ENCODE data around the gene LTBP2.

The LTBP2 gene

GRCh38 chr14:74495356-74495755 is 116.7 kb downstream of the LTBP2 start:
- Mint-ChIP-seq H3K27ac (peak overlapping the region; percentile 91), H3K9me3 (no peaks in the 10 kb centered on the region), H3K4me3 (no peak overlapping the region)

GRCh38 chr14:74493343-74494261 is 118.4 kb downstream of the LTBP2 start, which contains the start of gene ISCA2:
TSS of gene ISCA2 (plus strand) at chr14:74493765. CDS start at chr14:74493775, 10 bp downstream.
- DNase-seq, result peak; percentile 100
- Mint-ChIP-seq H3K27me3 (no peaks in the 10 kb centered on the region), H3K36me3 (ENCODE audit: low read depth) (peaks cover 29% of the 10 kb centered on the region), H3K27ac (peak within 1 kb of the TSS; percentile 91), H3K9me3 (no peaks in the 10 kb centered on the region), H3K4me3 (no peak within 1 kb of the TSS), H3K4me1 (ENCODE audit: low read depth) (peaks cover 36% of the 10 kb centered on the region)

More at GRCh38 chr14:74495356-74495755, 116.7 kb downstream of the LTBP2 start:
- peaks cover 26% of the 10 kb centered on the region for H3K4me1 Mint-ChIP-seq (ENCODE audit: low read depth)
- peaks cover 29% of the 10 kb centered on the region for H3K36me3 Mint-ChIP-seq (ENCODE audit: low read depth)
- no peak for DNase-seq
- no peaks in the 10 kb centered on the region for H3K27me3 Mint-ChIP-seq

GRCh38 chr14:74492776-74493342 is 119.2 kb downstream of the LTBP2 start, which contains the start of gene NPC2:
TSS of gene NPC2 (minus strand) at chr14:74493305. CDS start at chr14:74493274, 31 bp downstream.
- peaks cover 27% of the 10 kb centered on the region for H3K36me3 Mint-ChIP-seq (ENCODE audit: low read depth)
- no peak within 1 kb of the TSS for H3K4me3 Mint-ChIP-seq
- H3K27ac Mint-ChIP-seq, result peak within 1 kb of the TSS; percentile 91
- peaks cover 37% of the 10 kb centered on the region for H3K4me1 Mint-ChIP-seq (ENCODE audit: low read depth)
- no peaks in the 10 kb centered on the region for H3K27me3 Mint-ChIP-seq
- DNase-seq, result no peak
- no peaks in the 10 kb centered on the region for H3K9me3 Mint-ChIP-seq

- no peak overlapping the region for H3K27ac Mint-ChIP-seq
- peaks cover 37% of the 10 kb centered on the region for H3K4me1 Mint-ChIP-seq (ENCODE audit: low read depth)
- H3K27me3 Mint-ChIP-seq, result no peaks in the 10 kb centered on the region
- DNase-seq, result no peak
- no peaks in the 10 kb centered on the region for H3K9me3 Mint-ChIP-seq
- peaks cover 25% of the 10 kb centered on the region for H3K36me3 Mint-ChIP-seq (ENCODE audit: low read depth)
- H3K4me3 Mint-ChIP-seq, result no peak overlapping the region
Observed at GRCh38 chr14:74491956-74492775, 119.9 kb downstream of the LTBP2 start.

GRCh38 chr14:74490486-74490885 is 121.6 kb downstream of the LTBP2 start:
- no peaks in the 10 kb centered on the region for H3K27me3 Mint-ChIP-seq
- H3K27ac Mint-ChIP-seq, result no peak overlapping the region
- peaks cover 16% of the 10 kb centered on the region for H3K36me3 Mint-ChIP-seq (ENCODE audit: low read depth)
- peaks cover 33% of the 10 kb centered on the region for H3K4me1 Mint-ChIP-seq (ENCODE audit: low read depth)
- H3K9me3 Mint-ChIP-seq, result no peaks in the 10 kb centered on the region
- no peak overlapping the region for H3K4me3 Mint-ChIP-seq
- no peak for DNase-seq

- no peak overlapping the region for H3K27ac Mint-ChIP-seq
- H3K4me3 Mint-ChIP-seq, result no peak overlapping the region
- no peaks in the 10 kb centered on the region for H3K9me3 Mint-ChIP-seq
- H3K4me1 Mint-ChIP-seq (ENCODE audit: low read depth), result peaks cover 17% of the 10 kb centered on the region
- H3K27me3 Mint-ChIP-seq, result no peaks in the 10 kb centered on the region
- peaks cover 14% of the 10 kb centered on the region for H3K36me3 Mint-ChIP-seq (ENCODE audit: low read depth)
- no peak for DNase-seq
Observed at GRCh38 chr14:74488786-74489397, 123.1 kb downstream of the LTBP2 start.

- peaks cover 15% of the 10 kb centered on the region for H3K4me1 Mint-ChIP-seq (ENCODE audit: low read depth)
- no peak overlapping the region for H3K4me3 Mint-ChIP-seq
- H3K27me3 Mint-ChIP-seq, result no peaks in the 10 kb centered on the region
Observed at GRCh38 chr14:74486164-74486563, 125.9 kb downstream of the LTBP2 start.

GRCh38 chr14:74483321-74483720 is 128.7 kb downstream of the LTBP2 start:
- no peaks in the 10 kb centered on the region for H3K9me3 Mint-ChIP-seq
- no peaks in the 10 kb centered on the region for H3K27me3 Mint-ChIP-seq
- no peak overlapping the region for H3K4me3 Mint-ChIP-seq
- H3K36me3 Mint-ChIP-seq (ENCODE audit: low read depth), result peaks cover 47% of the 10 kb centered on the region
- DNase-seq, result no peak
- no peaks in the 10 kb centered on the region for H3K4me1 Mint-ChIP-seq (ENCODE audit: low read depth)
- no peak overlapping the region for H3K27ac Mint-ChIP-seq

More at GRCh38 chr14:74486164-74486563, 125.9 kb downstream of the LTBP2 start:
- DNase-seq, result no peak
- Mint-ChIP-seq H3K27ac (no peak overlapping the region), H3K9me3 (no peaks in the 10 kb centered on the region), H3K36me3 (ENCODE audit: low read depth) (peaks cover 28% of the 10 kb centered on the region)

GRCh38 chr14:74482571-74482970 is 129.5 kb downstream of the LTBP2 start:
- H3K27ac Mint-ChIP-seq, result no peak overlapping the region
- H3K4me1 Mint-ChIP-seq (ENCODE audit: low read depth), result no peaks in the 10 kb centered on the region
- DNase-seq, result no peak
- H3K36me3 Mint-ChIP-seq (ENCODE audit: low read depth), result peaks cover 50% of the 10 kb centered on the region
- no peak overlapping the region for H3K4me3 Mint-ChIP-seq
- H3K9me3 Mint-ChIP-seq, result no peaks in the 10 kb centered on the region
- no peaks in the 10 kb centered on the region for H3K27me3 Mint-ChIP-seq

GRCh38 chr14:74480046-74480445 is 132.0 kb downstream of the LTBP2 start:
- DNase-seq, result no peak
- H3K4me3 Mint-ChIP-seq, result no peak overlapping the region
- no peaks in the 10 kb centered on the region for H3K9me3 Mint-ChIP-seq
- no peaks in the 10 kb centered on the region for H3K27me3 Mint-ChIP-seq
- no peak overlapping the region for H3K27ac Mint-ChIP-seq
- peaks cover 47% of the 10 kb centered on the region for H3K36me3 Mint-ChIP-seq (ENCODE audit: low read depth)
- peaks cover 2% of the 10 kb centered on the region for H3K4me1 Mint-ChIP-seq (ENCODE audit: low read depth)

- H3K9me3 Mint-ChIP-seq, result no peaks in the 10 kb centered on the region
- H3K4me1 Mint-ChIP-seq (ENCODE audit: low read depth), result peaks cover 2% of the 10 kb centered on the region
- H3K27me3 Mint-ChIP-seq, result no peaks in the 10 kb centered on the region
- no peak overlapping the region for H3K4me3 Mint-ChIP-seq
- H3K27ac Mint-ChIP-seq, result no peak overlapping the region
- peaks cover 40% of the 10 kb centered on the region for H3K36me3 Mint-ChIP-seq (ENCODE audit: low read depth)
- no peak for DNase-seq
Observed at GRCh38 chr14:74478996-74479635, 132.9 kb downstream of the LTBP2 start.

GRCh38 chr14:74476607-74477006 is 135.4 kb downstream of the LTBP2 start:
- no peak overlapping the region for H3K27ac Mint-ChIP-seq
- no peak for DNase-seq
- H3K36me3 Mint-ChIP-seq (ENCODE audit: low read depth), result peaks cover 24% of the 10 kb centered on the region
- no peaks in the 10 kb centered on the region for H3K27me3 Mint-ChIP-seq
- H3K4me3 Mint-ChIP-seq, result no peak overlapping the region
- H3K9me3 Mint-ChIP-seq, result no peaks in the 10 kb centered on the region
- H3K4me1 Mint-ChIP-seq (ENCODE audit: low read depth), result peaks cover 2% of the 10 kb centered on the region

- Mint-ChIP-seq H3K36me3 (ENCODE audit: low read depth) (peaks cover 21% of the 10 kb centered on the region), H3K4me1 (ENCODE audit: low read depth) (peaks cover 2% of the 10 kb centered on the region), H3K27ac (no peak overlapping the region), H3K27me3 (no peaks in the 10 kb centered on the region), H3K9me3 (no peaks in the 10 kb centered on the region), H3K4me3 (no peak overlapping the region)
- no peak for DNase-seq
Observed at GRCh38 chr14:74476107-74476506, 135.9 kb downstream of the LTBP2 start.

Measured in activated T-cell treated with anti-CD3 and anti-CD28 coated beads, Interleukin-2, amount 50 U/mL, for 24 hours (primary cell).